A549 (cell line): ENCODE measurements around the gene QSER1. TPM values are rescaled to one million over a fixed set of nuclear protein-coding genes. Genes with fewer than 3 reads are reported as not detected.

Source experiments
- ATAC-seq, 2 experiments: fragments of 200-7000 bp in 1 of 2; fragments of >200 bp in 1 of 2; cut with Nextera tagmentation in 1 of 2; cut with Tn5 transposase in 1 of 2; 3 replicates each; pipeline versions ENCODE4 v1.8.0 to v1.9.1; 2018 to 2020; ENCODE audit warnings: mild to moderate bottlenecking in 1 of 2, moderate library complexity in 1 of 2
- CTCF ChIA-PET: fragments of 300-600 bp; sonication (Branson Sonifier 250); formaldehyde crosslinking; extraction: SDS; loops from one replicate; lab custom pipeline; 2021; ENCODE audit warnings: antibody characterized with exemption, inconsistent platforms; lab: Yijun Ruan, JAX
- POLR2A ChIA-PET: fragments of 350-600 bp; formaldehyde crosslinking; extraction: SDS; loops from one replicate; lab custom pipeline; 2021; ENCODE audit warnings: antibody characterized with exemption, inconsistent platforms; lab: Yijun Ruan, JAX
- DNase-seq, 2 experiments: peaks; one replicate each; pipeline versions ENCODE4 v3.0.0 to v3.0.0-alpha.2; 2011 to 2016; ENCODE audit warnings: low read depth in 1 of 2, low spot score in 1 of 2
- FAIRE-seq: peaks from 2 replicates; lab custom pipeline; 2011; peaks lifted over from hg19 to GRCh38; lab: Jason Lieb, UNC
- H3K27ac ChIP-seq, 2 experiments: fragments of >200 bp; sonication (Bioruptor Twin); formaldehyde crosslinking; 3 replicates each; pipeline ENCODE4 v1.5.1; 2016 to 2017
- H3K4me1 ChIP-seq: fragments of >200 bp; sonication (Bioruptor Twin); formaldehyde crosslinking; 3 replicates; pipeline ENCODE4 v1.6.1; 2016
- H3K4me2 ChIP-seq: fragments of >200 bp; sonication (Bioruptor Twin); formaldehyde crosslinking; 3 replicates; pipeline ENCODE4 v1.6.1; 2016
- H3K4me3 ChIP-seq: fragments of >200 bp; sonication (Bioruptor Twin); formaldehyde crosslinking; 3 replicates; pipeline ENCODE4 v1.5.1; 2016
- H3K9me3 ChIP-seq: fragments of >200 bp; sonication (Bioruptor Twin); formaldehyde crosslinking; 3 replicates; pipeline ENCODE4 v1.6.1; 2016
- BCL3 ChIP-seq: fragments of >200 bp; sonication (Bioruptor Twin); formaldehyde crosslinking; IDR thresholded peaks from 3 replicates; pipeline ENCODE4 v1.6.1; 2016
- CBX8 ChIP-seq: fragments of 200-600 bp; sonication (generic); IDR thresholded peaks from 2 replicates; pipeline ENCODE4 v1.6.1; 2016
- CEBPB ChIP-seq, 2 experiments: fragments of >200 bp in 1 of 2; sonication (Bioruptor Twin) in 1 of 2; formaldehyde crosslinking in 1 of 2; IDR thresholded peaks; 2 replicates each; pipeline ENCODE4 v1.6.1; 2012 to 2016
- CHD4 ChIP-seq: fragments of 200-600 bp; sonication (generic); IDR thresholded peaks from 2 replicates; pipeline ENCODE4 v1.6.1; 2016; ENCODE audit warnings: antibody characterized with exemption, mild to moderate bottlenecking, borderline replicate concordance
- ELK1 ChIP-seq: fragments of 150-350 bp; IDR thresholded peaks from 2 replicates; pipeline ENCODE4 v1.6.1; 2014; ENCODE audit warnings: low read depth, mild to moderate bottlenecking, low read length
- FOSB ChIP-seq: fragments of 250-450 bp; sonication (Bioruptor Pico); IDR thresholded peaks from 2 replicates; pipeline ENCODE4 v1.5.0; 2020; ENCODE audit warnings: mild to moderate bottlenecking, moderate library complexity
- FOSL2 ChIP-seq, 2 experiments: fragments of 450-650 bp in 1 of 2; fragments of >200 bp in 1 of 2; sonication (Bioruptor Twin) in 1 of 2; formaldehyde crosslinking; IDR thresholded peaks; 2 replicates each; pipeline versions ENCODE4 v1.5.0 to v1.6.1; 2016 to 2020; ENCODE audit warnings: mild to moderate bottlenecking in 1 of 2, moderate library complexity in 1 of 2
- FOXS1 ChIP-seq: fragments of 250-450 bp; sonication (Bioruptor Pico); IDR thresholded peaks from 2 replicates; pipeline ENCODE4 v1.5.0; 2020; ENCODE audit warnings: mild to moderate bottlenecking, moderate library complexity
- HDAC2 ChIP-seq: fragments of 200-600 bp; sonication (generic); IDR thresholded peaks from 2 replicates; pipeline ENCODE4 v1.6.1; 2016
- HOXA7 ChIP-seq: fragments of 250-450 bp; sonication (Bioruptor Pico); IDR thresholded peaks from 2 replicates; pipeline ENCODE4 v1.5.0; 2020; ENCODE audit warnings: mild to moderate bottlenecking, moderate library complexity
- HOXB13 ChIP-seq: fragments of 250-450 bp; sonication (Bioruptor Pico); IDR thresholded peaks from 2 replicates; pipeline ENCODE4 v1.5.0; 2020; ENCODE audit warnings: low read depth, mild to moderate bottlenecking, moderate library complexity
- HOXB5 ChIP-seq: fragments of 250-450 bp; sonication (Bioruptor Pico); IDR thresholded peaks from 2 replicates; pipeline ENCODE4 v1.5.0; 2020; ENCODE audit warnings: mild to moderate bottlenecking, moderate library complexity
- KDM1A ChIP-seq: fragments of 200-600 bp; sonication (generic); IDR thresholded peaks from 2 replicates; pipeline ENCODE4 v1.6.1; 2016; ENCODE audit warnings: low read depth, mild to moderate bottlenecking
- MAFK ChIP-seq: fragments of 450-650 bp; IDR thresholded peaks from 2 replicates; pipeline ENCODE4 v1.6.1; 2014; ENCODE audit not compliant: partially characterized antibody
- MYC ChIP-seq: IDR thresholded peaks from 2 replicates; pipeline ENCODE4 v1.6.1; 2012; ENCODE audit warnings: mild to moderate bottlenecking, inconsistent platforms, low read length, improper control_type of control experiment, borderline replicate concordance
- NFE2L2 ChIP-seq: fragments of 150-350 bp; conservative IDR thresholded peaks from 2 replicates; pipeline ENCODE4 v1.6.1; 2014; ENCODE audit warnings: low read length
- PHF8 ChIP-seq: fragments of 200-600 bp; sonication (generic); IDR thresholded peaks from 2 replicates; pipeline ENCODE4 v1.6.1; 2016; ENCODE audit warnings: low read depth, mild to moderate bottlenecking, antibody characterized with exemption, moderate library complexity, borderline replicate concordance
- POLR2A ChIP-seq: IDR thresholded peaks from 2 replicates; pipeline ENCODE4 v1.6.1; 2012; ENCODE audit warnings: mild to moderate bottlenecking, low read length
- RAD21 ChIP-seq, 2 experiments: fragments of >200 bp in 1 of 2; sonication (Bioruptor Twin) in 1 of 2; formaldehyde crosslinking in 1 of 2; IDR thresholded peaks in 1 of 2; conservative IDR thresholded peaks in 1 of 2; 2 replicates in 1 of 2; 3 replicates in 1 of 2; pipeline ENCODE4 v1.6.1; 2012 to 2018; ENCODE audit warnings: inconsistent platforms in 1 of 2
- RARB ChIP-seq: fragments of 250-450 bp; sonication (Bioruptor Pico); IDR thresholded peaks from 2 replicates; pipeline ENCODE4 v1.8.0; 2021; ENCODE audit warnings: mild to moderate bottlenecking, moderate library complexity
- RNF2 ChIP-seq: fragments of 200-600 bp; sonication (generic); IDR thresholded peaks from 2 replicates; pipeline ENCODE4 v1.6.1; 2016; ENCODE audit warnings: low read depth, mild to moderate bottlenecking, antibody characterized with exemption, moderate library complexity, borderline replicate concordance
- TFCP2L1 ChIP-seq: fragments of 250-450 bp; sonication (Bioruptor Pico); IDR thresholded peaks from 2 replicates; pipeline ENCODE4 v1.5.0; 2021; ENCODE audit warnings: mild to moderate bottlenecking
- ZC3H11A ChIP-seq: fragments of 450-650 bp; IDR thresholded peaks from 2 replicates; pipeline ENCODE4 v1.6.1; 2014; ENCODE audit warnings: antibody characterized with exemption, mild to moderate bottlenecking
- ZSCAN20 ChIP-seq: fragments of 250-450 bp; sonication (Bioruptor Pico); IDR thresholded peaks from 2 replicates; pipeline ENCODE4 v1.8.0; 2022; ENCODE audit warnings: mild to moderate bottlenecking, moderate library complexity
- WGBS: methylation state at CpG from one replicate; pipeline ENCODE4 v1.1.6; 2017; ENCODE audit errors: missing lambda C conversion rate; 5-methylcytosine and 5-hydroxymethylcytosine counted together
- polyA plus RNA-seq, 4 experiments: library from polyadenylated mRNA; depleted of rRNA in 3 of 4; stranded (reverse); fragments of >200 nt; fragmentation: RNase III in 1 of 4; extraction: RNeasy Plus Mini Kit Qiagen cat#74134 plus additional on column Dnase treatment in 1 of 4; gene quantifications; 2 replicates in 3 of 4; 3 replicates in 1 of 4; pipeline ENCODE4 v1.2.3, GENCODE V29; 2011 to 2017
- TF ChIP-seq, protein P1 (sequence below): IDR thresholded peaks from 2 replicates; pipeline ENCODE4 v1.6.1; 2012
- TF ChIP-seq, protein P2 (sequence below): IDR thresholded peaks from 2 replicates; pipeline ENCODE4 v1.6.1; 2012; ENCODE audit warnings: low read depth, borderline replicate concordance
- TF ChIP-seq, protein P3 (sequence below): IDR thresholded peaks from 2 replicates; pipeline ENCODE4 v1.6.1; 2012

The QSER1 gene
- polyA plus RNA-seq, 2 of the 4 experiments (the other 2 are of a cell fraction), result 13.2 to 27.2 TPM

- H3K27ac ChIP-seq, result no peak overlapping the region
- no peaks in the 10 kb centered on the region for H3K9me3 ChIP-seq
- no peak for FAIRE-seq
- peak overlapping the region; percentile 14 for H3K4me2 ChIP-seq
- DNase-seq, result peak in 1 of 2 experiments; percentile 47
- ChIA-PET POLR2A (no interaction called here), CTCF (interaction anchor here (1.2 kb wide), 2 partner anchors 10 to 65 kb away, joined by 4 read pairs; no protein-coding TSS in a partner anchor)
- no peak for TF ChIP-seq HOXA7 (CRISPR knock-in tag)
- TF ChIP-seq ZC3H11A, result no peak
- no peak for TF ChIP-seq PHF8
- TF ChIP-seq FOSL2 (IDR thresholded peaks at IDR 0.05), result no peak
- no peak for TF ChIP-seq FOSL2 (CRISPR knock-in tag; IDR thresholded peaks at IDR 0.05)
- no peak for TF ChIP-seq TFCP2L1 (CRISPR knock-in tag)
- TF ChIP-seq RARB (CRISPR knock-in tag), result no peak
- TF ChIP-seq KDM1A, result no peak
- TF ChIP-seq, protein P1, sequence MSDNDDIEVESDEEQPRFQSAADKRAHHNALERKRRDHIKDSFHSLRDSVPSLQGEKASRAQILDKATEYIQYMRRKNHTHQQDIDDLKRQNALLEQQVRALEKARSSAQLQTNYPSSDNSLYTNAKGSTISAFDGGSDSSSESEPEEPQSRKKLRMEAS, result no peak
- TF ChIP-seq ELK1, result no peak
- no peak for TF ChIP-seq CHD4
- no peak for TF ChIP-seq CBX8
- TF ChIP-seq FOXS1 (CRISPR knock-in tag), result no peak
- TF ChIP-seq MAFK, result no peak
- TF ChIP-seq CEBPB (IDR thresholded peaks at IDR 0.05), result no peak
- no peak for TF ChIP-seq MYC
- TF ChIP-seq NFE2L2, result no peak
- H3K4me3 ChIP-seq, result no peak overlapping the region
- ATAC-seq, result peak in 1 of 2 experiments; percentile 63; a peak in 3 of 6 replicates
- peaks cover 7% of the 10 kb centered on the region for H3K4me1 ChIP-seq
These were observed 18.5 kb upstream of the QSER1 start for GRCh38 chr11:32874132-32874531.

DNA sequence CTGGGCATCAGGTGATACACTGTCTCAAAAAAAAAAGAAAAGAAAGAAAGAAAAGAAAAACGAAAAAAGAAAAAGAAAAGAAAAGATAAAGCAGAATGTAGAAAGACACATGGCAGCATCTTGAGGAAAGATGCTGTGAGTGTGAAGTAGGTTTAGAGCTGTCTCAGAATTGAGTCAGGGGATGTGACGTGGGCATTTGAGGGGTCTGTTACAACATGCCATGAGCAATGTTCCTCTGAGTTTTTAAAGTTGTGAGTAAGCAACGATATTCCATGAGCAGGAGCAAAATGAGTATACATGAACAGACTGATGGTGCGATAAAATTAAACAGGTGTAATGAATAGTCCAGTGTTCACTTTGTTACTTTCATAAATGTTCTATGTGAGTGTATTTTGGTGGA lies 11.3 kb upstream of the QSER1 start:
- CTCF ChIA-PET, result interaction anchor here (0.6 to 1.2 kb wide), 3 partner anchors 15 to 72 kb away, joined by 3 to 4 read pairs (median 3); no protein-coding TSS in a partner anchor

More for the DNA sequence above, 11.3 kb upstream of the QSER1 start:
- POLR2A ChIA-PET, result interaction anchor here (0.7 to 1.3 kb wide), 2 partner anchors 11 to 277 kb away, joined by 4 to 5 read pairs; no protein-coding TSS in a partner anchor
- DNase-seq, result no peak
- 20% methylated on average over 4 of the region's 4 CpGs for WGBS
- H3K4me1 ChIP-seq, result no peaks in the 10 kb centered on the region
- no peak overlapping the region for H3K27ac ChIP-seq
- H3K4me2 ChIP-seq, result no peak overlapping the region
- H3K4me3 ChIP-seq, result no peak overlapping the region
- no peaks in the 10 kb centered on the region for H3K9me3 ChIP-seq
- no peak for ATAC-seq
- FAIRE-seq, result no peak
- TF ChIP-seq HOXB5 (CRISPR knock-in tag) (no peak), ZSCAN20 (CRISPR knock-in tag) (no peak), POLR2A (no peak), RNF2 (no peak), MAFK (no peak), BCL3 (no peak), RAD21 (conservative IDR thresholded peaks at IDR 0.05 in 1 of 2, IDR thresholded peaks at IDR 0.05 in 1 of 2) (no peak), CHD4 (no peak), KDM1A (no peak), HDAC2 (no peak), FOSB (CRISPR knock-in tag) (no peak), HOXB13 (CRISPR knock-in tag) (no peak)
- TF ChIP-seq, protein P2, sequence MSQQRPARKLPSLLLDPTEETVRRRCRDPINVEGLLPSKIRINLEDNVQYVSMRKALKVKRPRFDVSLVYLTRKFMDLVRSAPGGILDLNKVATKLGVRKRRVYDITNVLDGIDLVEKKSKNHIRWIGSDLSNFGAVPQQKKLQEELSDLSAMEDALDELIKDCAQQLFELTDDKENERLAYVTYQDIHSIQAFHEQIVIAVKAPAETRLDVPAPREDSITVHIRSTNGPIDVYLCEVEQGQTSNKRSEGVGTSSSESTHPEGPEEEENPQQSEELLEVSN, result no peak
- TF ChIP-seq, protein P3, sequence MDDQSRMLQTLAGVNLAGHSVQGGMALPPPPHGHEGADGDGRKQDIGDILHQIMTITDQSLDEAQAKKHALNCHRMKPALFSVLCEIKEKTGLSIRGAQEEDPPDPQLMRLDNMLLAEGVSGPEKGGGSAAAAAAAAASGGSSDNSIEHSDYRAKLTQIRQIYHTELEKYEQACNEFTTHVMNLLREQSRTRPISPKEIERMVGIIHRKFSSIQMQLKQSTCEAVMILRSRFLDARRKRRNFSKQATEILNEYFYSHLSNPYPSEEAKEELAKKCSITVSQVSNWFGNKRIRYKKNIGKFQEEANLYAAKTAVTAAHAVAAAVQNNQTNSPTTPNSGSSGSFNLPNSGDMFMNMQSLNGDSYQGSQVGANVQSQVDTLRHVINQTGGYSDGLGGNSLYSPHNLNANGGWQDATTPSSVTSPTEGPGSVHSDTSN, result no peak
